ENCODE results near the gene ARRB1. TPM values are rescaled to one million over a fixed set of nuclear protein-coding genes. Genes with fewer than 3 reads are reported as not detected.

The ARRB1 gene
- 7.6 and 8.1 TPM in 2 replicates for total RNA-seq

DNA sequence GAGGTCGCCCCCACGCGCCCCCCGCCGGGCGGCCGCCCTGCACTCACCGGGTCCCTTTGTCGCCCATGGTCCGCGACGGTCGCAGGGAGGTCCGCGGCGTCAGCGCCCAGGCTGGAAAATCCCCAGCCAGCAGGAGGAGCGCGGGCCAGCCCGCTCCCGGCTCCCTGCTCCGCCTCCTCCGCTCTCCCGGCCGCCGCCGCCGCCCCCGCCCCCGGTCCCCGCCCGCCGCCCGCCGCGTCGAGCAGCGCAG, at the start of gene ARRB1:
TSS of gene ARRB1 (minus strand) at position 121 of the 250 bp plus-strand sequence. CDS start at position 67, 54 bp downstream.

GRCh38 chr11:75399344-75400145, 48.1 kb upstream of the ARRB1 start, which contains the start of gene RPS3:
TSS of gene RPS3 (plus strand) at chr11:75399518. CDS start at chr11:75399548, 30 bp downstream.

DNA sequence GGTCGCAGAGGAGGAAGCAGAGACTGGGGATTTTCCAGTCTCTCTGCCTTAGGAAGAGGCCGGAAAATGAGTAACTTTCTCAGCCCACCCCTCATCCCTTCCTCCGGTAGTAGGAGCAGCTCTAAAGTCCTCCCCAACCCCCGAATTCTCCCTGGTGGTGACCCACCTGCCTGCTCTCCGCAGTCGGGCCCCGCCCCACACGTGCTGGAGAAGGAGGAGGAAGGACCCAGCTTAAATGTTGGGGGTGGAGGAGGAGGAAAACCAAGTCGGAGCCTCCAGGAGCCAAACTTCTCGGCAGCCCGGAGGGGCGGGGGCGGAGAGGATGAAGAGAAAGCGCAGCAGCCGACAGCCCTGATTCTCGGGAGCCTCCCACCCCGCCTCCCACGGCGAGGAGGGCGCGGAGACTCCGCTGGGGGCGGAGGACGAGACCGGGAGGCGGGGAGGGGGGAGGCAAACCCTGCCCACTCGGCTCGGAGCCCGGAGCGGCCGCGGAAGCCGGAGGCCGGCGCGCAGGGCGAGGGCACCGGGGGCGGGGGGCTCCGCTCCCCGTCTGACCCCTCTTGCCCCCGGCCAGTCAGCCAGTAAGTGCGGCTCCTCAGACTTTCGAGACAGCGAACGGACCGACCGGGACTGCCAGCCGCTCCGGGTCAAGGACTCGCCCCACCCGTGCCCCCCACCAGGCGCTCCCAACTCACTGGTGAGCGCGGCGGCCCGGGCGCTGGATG, 111.0 kb downstream of the ARRB1 start, which contains the start of gene TPBGL:
TSS of gene TPBGL (plus strand) at position 464 of the 725 bp plus-strand sequence. CDS start 276 bp downstream, outside the sequence.

Other genes starting within 250 kb of the ARRB1 start
- not detected in 2 replicates for gene SLCO2B1, start 200.6 kb downstream of the ARRB1 start, total RNA-seq
- not detected in 2 replicates for gene TPBGL, start 110.9 kb downstream of the ARRB1 start, total RNA-seq
- gene RPS3, start 47.9 kb upstream of the ARRB1 start, total RNA-seq, result 2,208 and 2,256 TPM in 2 replicates
- gene KLHL35, start 81.5 kb upstream of the ARRB1 start, total RNA-seq, result 0.29 and 1.8 TPM in 2 replicates
- gene GDPD5, start 174.3 kb upstream of the ARRB1 start, total RNA-seq, result 13.6 and 26.5 TPM in 2 replicates
- gene SERPINH1, start 210.6 kb upstream of the ARRB1 start, total RNA-seq, result 1,366 and 1,534 TPM in 2 replicates